ENCODE measurements around the gene ILKAP.

ILKAP gene

DNA sequence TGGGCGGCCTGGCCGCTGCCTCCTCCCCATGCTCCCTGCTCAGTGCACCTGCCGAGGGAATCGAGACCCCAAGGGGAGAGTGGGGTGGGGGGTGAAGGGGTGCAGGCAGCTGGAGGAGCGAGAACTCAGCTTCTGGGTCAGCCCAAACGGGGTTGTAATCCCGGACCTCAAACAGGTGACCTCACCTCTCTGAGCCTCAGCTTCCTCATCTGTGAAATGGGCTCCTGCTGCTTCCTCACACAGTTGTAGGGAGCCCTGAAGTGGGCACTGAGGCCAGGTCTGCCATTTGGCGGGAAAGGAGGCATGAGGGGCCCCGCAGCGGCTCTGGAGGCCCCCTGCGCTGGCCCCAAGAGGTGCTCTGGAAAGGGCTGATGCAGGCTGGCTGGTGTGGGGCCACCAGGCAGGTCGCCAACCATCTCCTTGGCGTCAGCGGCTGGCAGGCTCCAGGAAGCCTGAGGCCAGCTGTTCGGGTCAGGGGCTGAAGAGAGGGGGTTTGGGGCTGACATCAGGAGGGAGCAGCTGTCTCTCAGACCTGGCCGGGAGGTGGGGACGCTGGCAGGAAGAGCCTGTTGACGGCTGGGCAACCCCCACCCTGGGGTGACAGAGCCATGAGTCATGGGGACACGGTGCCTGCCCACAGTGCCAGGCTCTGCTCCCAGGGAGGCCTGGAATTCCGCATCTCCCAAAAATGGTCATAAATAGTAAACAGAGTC, 60.1 kb downstream of the ILKAP start:
- H3K27ac ChIP-seq, result peak overlapping the region; percentile 71
- TF ChIP-seq, protein P1, sequence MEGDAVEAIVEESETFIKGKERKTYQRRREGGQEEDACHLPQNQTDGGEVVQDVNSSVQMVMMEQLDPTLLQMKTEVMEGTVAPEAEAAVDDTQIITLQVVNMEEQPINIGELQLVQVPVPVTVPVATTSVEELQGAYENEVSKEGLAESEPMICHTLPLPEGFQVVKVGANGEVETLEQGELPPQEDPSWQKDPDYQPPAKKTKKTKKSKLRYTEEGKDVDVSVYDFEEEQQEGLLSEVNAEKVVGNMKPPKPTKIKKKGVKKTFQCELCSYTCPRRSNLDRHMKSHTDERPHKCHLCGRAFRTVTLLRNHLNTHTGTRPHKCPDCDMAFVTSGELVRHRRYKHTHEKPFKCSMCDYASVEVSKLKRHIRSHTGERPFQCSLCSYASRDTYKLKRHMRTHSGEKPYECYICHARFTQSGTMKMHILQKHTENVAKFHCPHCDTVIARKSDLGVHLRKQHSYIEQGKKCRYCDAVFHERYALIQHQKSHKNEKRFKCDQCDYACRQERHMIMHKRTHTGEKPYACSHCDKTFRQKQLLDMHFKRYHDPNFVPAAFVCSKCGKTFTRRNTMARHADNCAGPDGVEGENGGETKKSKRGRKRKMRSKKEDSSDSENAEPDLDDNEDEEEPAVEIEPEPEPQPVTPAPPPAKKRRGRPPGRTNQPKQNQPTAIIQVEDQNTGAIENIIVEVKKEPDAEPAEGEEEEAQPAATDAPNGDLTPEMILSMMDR (conservative IDR thresholded peaks at IDR 0.05; ENCODE audit: low read depth), result no peak
- DNase-seq (ENCODE audit: low spot score), result peak; percentile 74
- ChIA-PET POLR2A (ENCODE audit: low non-redundant PET) (interaction anchor here (0.6 kb wide), 1 partner anchor 409 kb away, joined by 6 read pairs; no protein-coding TSS in a partner anchor), CTCF (interaction anchor here (0.6 to 1.8 kb wide), 4 partner anchors 16 to 285 kb away, joined by 3 to 4 read pairs (median 4); no protein-coding TSS in a partner anchor)

DNA sequence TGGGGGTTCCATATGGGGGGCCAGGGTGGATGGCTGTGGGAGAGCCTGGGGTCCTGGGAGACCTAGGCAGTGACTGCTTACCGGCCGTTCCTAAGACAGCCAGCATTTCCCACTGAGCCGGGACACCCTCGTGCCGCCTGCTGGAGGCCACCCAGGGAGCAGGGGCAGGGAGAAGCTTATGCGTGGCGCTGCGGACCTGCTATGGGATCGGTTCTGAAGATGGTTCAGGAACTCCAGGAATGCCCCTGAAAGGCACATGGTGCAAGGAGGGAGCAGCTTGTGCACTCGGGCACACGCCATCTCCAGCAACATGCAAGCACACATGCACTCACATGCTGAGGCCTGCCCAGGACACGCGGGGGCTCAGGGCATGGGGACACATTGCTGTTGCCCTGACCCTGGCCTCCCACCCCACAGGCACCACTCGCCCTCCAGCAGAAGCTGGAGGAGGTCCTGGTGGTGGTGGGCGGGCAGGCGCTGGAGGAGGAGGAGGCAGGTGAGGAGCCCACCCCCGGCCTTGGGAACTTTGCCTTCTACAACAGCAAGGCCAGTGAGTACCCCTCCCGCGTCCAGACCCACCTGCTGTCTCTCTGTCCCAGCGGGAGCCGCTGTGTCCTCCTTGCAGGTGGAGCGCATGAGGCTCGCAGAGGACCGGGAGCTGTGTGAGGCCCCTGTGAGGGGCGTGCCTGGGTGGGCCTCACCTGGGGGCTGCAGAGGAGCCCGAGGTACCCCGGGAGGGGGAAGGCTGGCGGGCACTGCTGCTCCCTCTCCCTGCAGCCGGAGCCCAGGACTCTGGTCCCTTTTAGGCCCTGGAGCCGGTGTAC, 60.9 kb downstream of the ILKAP start:
- no peak for DNase-seq (ENCODE audit: low spot score)
- peak overlapping the region; percentile 71 for H3K27ac ChIP-seq
- TF ChIP-seq, protein P1 (conservative IDR thresholded peaks at IDR 0.05; ENCODE audit: low read depth), result no peak
- ChIA-PET CTCF (interaction anchor here (0.7 to 1.8 kb wide), 6 partner anchors 12 to 284 kb away, joined by 3 to 4 read pairs (median 3); partner anchors contain the start of gene ERFE), POLR2A (ENCODE audit: low non-redundant PET) (interaction anchor here (1.1 kb wide), 1 partner anchor 19 kb away, joined by 3 read pairs; no protein-coding TSS in a partner anchor)

DNA sequence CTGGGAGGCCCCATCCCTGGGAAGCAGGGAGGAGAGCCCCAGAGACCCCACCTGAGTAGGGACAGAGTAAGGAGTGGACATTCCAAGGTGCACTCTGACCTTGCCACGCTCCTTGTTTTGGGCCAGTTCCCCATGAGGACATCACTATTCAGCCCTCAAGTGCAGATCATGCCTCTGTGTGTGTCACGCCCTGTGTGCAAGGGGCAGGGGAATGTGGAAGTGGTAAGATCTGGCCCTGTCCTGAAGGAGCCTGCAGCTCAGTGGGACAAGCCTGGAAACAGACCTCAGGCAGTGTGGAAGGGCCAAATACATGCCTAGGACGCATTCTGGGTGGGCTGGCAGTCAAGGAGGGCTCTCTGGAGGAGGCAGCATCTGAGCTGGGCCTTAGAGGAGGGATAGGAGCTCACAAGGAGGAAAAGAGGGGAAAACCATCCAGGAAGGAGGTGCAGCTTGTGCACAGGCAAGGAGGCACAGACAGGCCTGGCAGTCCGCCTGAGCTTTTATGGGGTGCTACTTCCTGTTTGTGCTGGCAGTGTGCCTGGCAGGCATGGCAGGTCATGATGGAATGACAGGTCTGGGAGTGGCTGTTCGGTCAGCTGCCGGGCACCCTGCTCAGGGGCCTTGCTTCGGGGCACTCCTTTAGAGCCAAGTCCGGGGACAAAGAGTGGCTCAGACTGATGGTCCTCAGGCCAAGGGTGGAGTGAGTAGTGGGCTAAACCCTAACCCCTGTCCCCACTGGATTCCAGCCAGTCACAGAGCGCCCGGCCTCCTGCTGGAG, 61.8 kb downstream of the ILKAP start:
- DNase-seq (ENCODE audit: low spot score), result peak; percentile 70
- TF ChIP-seq, protein P1 (conservative IDR thresholded peaks at IDR 0.05; ENCODE audit: low read depth), result no peak
- CTCF ChIA-PET, result interaction anchor here (0.5 to 1.8 kb wide), 6 partner anchors 12 to 283 kb away, joined by 3 to 7 read pairs (median 4); partner anchors contain the start of gene ERFE
- POLR2A ChIA-PET (ENCODE audit: low non-redundant PET), result interaction anchor here (1.1 kb wide), 1 partner anchor 19 kb away, joined by 3 read pairs; no protein-coding TSS in a partner anchor
- H3K27ac ChIP-seq, result peak overlapping the region; percentile 71

DNA sequence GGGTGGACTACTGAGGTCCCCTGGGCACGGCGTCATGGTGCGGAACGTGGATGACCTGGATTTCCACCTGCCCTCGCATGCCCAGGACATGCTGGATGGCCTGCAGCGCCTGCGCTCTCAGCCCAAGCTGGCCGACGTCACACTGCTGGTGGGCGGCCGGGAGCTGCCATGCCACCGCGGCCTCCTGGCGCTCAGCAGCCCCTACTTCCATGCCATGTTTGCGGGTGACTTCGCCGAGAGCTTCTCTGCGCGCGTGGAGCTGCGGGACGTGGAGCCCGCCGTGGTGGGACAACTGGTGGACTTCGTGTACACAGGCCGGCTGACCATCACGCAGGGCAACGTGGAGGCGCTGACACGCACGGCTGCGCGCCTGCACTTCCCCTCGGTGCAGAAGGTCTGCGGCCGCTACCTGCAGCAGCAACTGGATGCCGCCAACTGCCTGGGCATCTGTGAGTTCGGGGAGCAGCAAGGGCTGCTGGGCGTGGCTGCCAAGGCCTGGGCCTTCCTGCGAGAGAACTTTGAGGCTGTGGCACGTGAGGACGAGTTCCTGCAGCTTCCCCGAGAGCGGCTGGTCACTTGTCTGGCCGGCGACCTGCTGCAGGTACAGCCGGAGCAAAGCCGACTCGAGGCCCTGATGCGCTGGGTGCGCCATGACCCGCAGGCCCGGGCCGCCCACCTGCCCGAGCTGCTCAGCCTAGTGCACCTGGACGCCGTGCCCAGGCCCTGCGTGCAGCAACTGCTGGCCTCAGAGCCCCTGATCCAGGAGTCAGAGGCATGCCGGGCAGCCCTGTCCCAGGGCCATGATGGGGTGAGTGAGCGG, 62.6 kb downstream of the ILKAP start:
- DNase-seq (ENCODE audit: low spot score), result no peak
- POLR2A ChIA-PET (ENCODE audit: low non-redundant PET), result no interaction called here
- TF ChIP-seq, protein P1 (conservative IDR thresholded peaks at IDR 0.05; ENCODE audit: low read depth), result no peak
- CTCF ChIA-PET, result interaction anchor here (0.5 to 1.3 kb wide), 3 partner anchors 11 to 283 kb away, joined by 3 to 7 read pairs (median 4); no protein-coding TSS in a partner anchor
- peak overlapping the region; percentile 71 for H3K27ac ChIP-seq

DNA sequence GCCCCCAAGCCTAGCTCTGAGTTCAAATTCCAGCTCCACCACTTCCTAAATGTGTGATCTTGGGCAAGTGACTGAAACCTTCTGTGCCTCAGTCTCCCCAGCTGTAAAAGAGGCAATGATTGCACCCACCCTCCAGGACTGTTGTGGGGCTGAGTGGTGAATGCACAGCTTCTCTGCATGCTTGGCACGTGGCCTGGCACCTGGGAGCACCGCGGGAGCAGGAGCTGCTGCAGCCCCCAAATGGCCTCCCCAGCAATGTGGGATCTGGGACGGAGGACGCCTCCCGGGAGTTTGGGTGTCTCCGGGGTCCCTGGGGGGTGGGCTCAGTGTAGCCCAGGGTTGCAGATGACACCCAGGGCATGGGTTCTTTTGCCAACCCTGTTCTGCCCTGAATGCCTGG, 63.5 kb downstream of the ILKAP start:
- TF ChIP-seq, protein P1 (conservative IDR thresholded peaks at IDR 0.05; ENCODE audit: low read depth), result no peak
- ChIA-PET CTCF (no interaction called here), POLR2A (ENCODE audit: low non-redundant PET) (no interaction called here)
- no peak for DNase-seq (ENCODE audit: low spot score)
- H3K27ac ChIP-seq, result no peak overlapping the region

Measured in RWPE1 (cell line).